ENCODE data around the gene RIT2.

RIT2 gene

DNA sequence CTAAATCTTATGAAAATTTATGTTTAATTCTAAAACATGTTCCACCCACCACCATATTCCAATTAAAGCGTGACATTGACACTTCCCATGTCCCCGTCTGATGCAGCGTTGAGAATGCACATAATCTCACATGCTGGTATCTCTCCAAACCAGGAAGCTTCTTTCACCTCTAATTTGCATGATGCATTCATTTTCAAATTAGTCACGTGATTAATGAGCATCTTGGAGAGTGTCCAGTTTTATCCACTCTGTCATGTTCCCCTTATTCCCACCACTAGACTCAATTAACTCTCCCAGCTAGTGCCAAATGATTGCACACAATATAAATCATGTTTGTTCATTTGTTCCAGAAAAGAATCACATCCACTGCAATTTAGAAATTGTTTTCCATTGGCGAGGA lies 105.8 kb downstream of the RIT2 start:
- DNase-seq: no peak

GRCh38 chr18:43007365-43007764 lies 108.1 kb downstream of the RIT2 start:
- DNase-seq: no peak

DNA sequence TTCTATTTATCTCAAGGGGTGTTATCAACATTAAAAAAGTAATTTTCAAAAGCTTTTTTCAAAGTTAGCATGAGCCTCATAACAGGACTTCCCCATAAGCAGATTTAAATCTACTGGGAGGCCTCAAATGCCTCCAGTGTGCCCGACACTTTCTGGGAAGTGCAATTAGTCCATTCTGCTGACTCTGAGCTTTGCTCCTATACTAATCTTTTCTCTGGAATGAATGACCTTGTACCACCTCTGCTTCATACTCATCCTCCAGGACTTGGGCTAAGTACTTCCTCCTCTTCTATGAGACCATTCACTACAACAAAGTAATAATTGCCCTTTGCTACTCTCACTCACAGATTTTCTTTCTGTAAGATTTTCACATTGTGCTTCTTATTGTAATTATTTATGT lies 111.1 kb downstream of the RIT2 start:
- DNase-seq: no peak

DNA sequence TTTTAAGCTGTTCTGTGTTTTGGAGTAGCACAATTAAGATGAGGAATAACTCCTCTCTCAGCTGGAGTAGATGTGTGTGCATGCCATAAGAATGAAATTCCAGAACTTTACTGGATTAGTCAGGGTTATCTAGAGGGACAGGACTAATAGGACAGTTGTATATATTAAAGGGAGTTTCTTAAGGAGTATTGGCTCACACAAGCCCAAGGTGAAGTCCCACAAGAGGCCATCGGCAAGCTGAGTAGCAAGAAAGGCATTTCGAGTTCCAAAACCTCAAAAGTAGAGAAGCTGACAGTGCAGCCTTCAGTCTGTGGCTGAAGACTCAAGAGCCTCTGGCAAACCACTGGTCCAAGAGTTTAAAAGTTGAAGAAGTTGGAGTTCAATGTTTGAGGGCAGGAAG lies 113.7 kb downstream of the RIT2 start:
- no peak for DNase-seq

DNA sequence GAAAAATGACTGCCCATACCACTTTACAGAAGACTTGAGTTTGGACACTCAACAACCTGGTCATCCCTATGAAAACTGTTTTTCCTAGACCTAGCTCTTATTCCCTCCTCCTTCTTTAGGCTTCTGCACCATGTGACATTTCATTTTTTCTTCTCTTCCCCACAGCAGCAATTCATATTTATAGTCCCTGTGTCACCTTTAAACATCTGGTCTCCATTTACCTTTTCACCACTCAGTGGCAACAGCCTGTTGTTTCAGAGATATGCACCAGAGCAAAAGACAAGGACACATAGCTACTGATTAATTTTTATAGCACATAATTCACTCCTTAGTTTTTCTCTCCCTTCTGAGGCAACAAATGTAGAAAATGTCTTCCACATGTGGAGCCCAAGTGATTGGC lies 118.7 kb downstream of the RIT2 start:
- DNase-seq: no peak

DNA sequence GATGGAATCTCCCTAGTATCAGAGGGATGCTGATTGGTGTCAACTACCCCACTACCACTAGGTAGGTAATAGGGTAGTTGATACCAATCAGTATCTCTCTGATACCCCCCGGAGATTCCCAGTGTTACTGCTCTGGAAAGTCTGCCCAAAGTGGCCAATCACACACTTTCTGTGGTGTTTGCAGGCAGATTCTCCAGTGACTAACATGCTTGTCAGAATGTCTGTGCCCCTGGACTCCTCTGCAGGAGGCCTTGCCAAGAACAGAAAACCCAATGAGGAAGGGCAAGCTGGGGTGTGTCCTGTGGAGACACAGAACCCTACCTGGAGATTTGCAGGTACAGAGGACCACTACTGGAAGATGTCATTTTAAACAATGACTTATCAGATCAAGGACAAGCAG lies 135.1 kb downstream of the RIT2 start:
- DNase-seq: no peak

GRCh38 chr18:42977982-42978637 lies 137.4 kb downstream of the RIT2 start:
- no peak for DNase-seq

DNA sequence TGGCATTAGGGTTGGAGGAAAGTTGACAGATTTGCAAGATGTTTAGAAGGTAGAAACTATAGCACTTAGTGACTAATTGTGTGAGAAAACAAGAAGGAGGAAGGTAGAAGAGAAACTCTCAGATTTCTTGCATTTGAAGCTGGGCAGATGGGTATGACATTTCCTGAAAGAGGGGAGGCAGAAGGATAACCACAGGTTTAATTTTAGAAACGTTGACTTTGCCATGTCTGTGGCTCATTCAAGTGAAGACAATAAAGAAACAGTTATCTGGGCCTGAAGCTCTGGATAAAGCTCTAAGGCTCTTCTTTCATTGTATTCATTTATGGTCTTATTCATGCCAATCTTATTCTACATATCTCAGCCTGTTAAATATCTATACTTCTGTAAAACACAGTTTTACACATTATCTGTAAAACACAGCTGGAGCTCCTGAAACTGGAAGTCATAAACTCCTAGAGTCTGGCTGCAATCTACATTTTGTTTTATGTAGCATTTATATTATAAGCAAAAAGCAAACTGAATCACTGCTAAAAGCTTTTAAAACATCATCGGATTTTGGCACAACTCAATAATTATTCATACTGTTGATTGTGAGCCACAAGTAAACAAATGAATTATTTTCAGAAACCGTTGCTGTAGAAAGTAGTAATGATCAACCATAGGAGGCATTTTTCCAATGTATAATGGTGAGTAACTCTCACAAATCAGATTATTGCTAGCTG lies 138.5 kb downstream of the RIT2 start:
- no peak for DNase-seq

DNA sequence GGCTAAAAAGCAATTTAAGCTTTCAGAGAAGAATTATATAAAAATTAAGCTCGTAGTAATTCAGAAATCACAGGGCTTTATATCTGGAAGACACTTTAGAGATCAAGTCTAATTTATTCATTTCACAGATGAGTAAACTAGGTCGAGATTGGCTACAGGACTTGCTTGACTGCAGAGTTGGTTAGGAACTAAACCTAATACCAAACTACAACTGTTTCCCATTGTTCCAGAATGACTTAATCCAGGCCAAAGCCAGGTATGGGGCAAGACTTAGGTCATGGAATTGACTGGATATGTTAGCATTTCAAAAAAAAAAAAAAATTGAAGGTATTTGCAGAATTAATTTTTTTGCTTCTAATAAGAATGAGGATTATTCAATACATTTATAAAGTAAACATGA lies 146.1 kb downstream of the RIT2 start:
- DNase-seq: no peak

DNA sequence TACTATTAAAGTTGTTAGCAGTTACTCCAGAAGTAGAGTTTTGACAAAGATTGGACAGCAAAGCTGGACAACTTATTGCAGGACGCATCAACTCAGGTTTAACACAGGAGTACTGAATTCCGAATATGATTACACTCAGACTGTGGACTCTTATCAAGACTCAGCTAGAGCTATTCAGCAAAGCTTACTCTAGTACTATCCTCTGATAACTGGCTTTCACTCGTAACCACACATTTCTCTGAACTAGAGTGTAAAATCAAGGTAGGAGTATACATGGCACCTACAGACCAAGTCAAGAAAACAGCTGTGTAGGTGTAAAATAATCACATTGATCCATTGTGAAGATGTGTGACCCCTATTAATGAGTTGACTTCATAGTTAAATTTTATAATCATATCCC lies 154.2 kb downstream of the RIT2 start:
- no peak for DNase-seq

DNA sequence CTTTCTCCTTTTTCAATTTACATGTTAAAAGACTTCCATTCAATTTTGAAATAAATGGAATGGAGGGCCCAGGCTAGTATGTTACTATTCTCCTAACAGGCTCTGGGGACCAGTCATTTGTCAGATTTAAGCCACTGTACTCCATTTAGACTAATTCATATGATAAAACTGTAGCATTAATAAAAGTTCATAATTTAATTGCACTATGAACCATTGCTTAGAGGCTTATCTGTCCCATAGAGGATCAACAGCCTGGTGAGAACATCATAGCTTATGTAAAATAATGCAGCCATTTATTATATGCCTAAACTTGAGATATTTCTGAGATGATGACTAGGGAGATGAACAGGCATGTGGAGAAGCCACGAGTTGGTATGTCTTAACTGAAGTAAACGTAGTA lies 156.0 kb downstream of the RIT2 start:
- DNase-seq: no peak

DNA sequence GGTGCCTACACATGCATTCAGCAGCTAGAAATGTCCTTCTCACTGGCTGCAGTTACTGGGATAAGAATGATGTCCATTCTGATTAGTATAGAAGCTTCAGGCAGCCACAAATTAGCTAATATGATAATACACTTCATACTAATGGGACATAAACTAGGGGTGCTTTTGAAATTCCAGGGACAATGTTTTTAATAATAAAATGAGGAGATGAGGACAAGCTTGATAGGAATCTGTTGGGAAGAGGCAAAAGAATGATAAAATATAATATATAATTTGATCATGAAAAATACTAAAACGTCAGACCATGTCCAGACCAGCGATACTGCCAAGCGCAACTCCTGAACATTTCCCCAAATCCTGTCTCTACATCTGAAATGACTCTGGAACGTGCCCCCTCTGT lies 157.1 kb downstream of the RIT2 start:
- DNase-seq: no peak

- DNase-seq: no peak
Observed at GRCh38 chr18:42956287-42956686, 159.2 kb downstream of the RIT2 start.

DNA sequence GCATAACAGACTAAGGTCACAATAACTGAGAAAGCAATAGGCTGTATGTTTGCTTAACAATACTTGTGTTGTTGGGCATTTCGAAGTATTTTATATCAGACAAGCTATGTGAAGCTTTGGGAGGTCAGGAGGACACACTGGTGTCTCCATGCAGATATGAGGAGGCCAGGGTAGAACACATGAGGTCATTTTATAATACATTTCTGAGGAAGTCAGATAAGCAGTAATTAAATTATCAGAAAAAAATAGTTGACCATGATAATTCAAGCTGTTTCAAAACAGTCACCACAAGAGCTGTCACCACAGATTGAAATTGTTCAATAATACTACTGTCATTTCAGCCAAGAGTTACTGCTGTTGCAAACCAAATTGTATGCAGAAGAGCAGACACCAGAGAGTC lies 160.6 kb downstream of the RIT2 start:
- DNase-seq: no peak

GRCh38 chr18:42953306-42953705 lies 162.2 kb downstream of the RIT2 start:
- no peak for DNase-seq

GRCh38 chr18:42950732-42951131 lies 164.8 kb downstream of the RIT2 start:
- no peak for DNase-seq

- DNase-seq: no peak
Observed at GRCh38 chr18:42948831-42949230, 166.7 kb downstream of the RIT2 start.

DNA sequence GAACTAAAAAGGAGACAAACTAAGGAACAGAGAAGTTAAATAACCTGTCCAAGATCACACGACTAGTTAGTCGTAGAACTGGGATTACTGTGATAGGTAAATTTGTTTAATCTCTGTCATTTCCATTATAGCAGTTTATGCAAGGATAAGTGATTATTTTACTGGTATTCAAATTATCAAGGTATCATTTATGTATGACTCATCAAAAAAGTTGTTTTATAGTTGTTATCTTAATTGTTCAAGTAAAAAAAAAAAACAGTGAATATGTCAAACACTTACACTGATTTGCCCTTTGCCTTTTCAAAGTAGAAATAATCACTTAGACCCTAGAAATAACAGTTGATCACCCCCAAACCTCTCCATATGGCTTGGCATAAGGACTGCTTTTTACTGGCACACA lies 173.6 kb downstream of the RIT2 start:
- DNase-seq: no peak

DNA sequence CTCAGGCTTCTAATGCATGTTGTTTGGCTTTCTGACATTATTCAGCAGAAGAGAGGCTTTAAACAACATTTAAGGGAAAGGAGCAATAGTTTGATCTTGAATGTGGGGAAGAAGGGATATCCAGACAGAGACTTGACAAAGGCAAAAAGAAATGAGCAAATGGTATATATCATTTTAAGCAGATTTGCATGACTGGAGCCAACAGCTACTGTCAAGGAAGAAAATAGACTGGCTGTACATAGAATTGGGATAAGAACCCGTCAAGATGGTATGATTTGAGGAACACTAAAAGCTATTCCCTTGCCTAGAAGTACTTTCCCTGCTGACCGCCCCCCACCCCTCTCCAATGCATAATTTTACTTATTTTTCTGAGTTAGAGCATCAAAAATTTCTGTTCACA lies 174.5 kb downstream of the RIT2 start:
- no peak for DNase-seq

- DNase-seq: no peak
Observed at GRCh38 chr18:42937436-42937835, 178.0 kb downstream of the RIT2 start.

GRCh38 chr18:42936289-42936688 lies 179.2 kb downstream of the RIT2 start:
- DNase-seq: no peak

DNA sequence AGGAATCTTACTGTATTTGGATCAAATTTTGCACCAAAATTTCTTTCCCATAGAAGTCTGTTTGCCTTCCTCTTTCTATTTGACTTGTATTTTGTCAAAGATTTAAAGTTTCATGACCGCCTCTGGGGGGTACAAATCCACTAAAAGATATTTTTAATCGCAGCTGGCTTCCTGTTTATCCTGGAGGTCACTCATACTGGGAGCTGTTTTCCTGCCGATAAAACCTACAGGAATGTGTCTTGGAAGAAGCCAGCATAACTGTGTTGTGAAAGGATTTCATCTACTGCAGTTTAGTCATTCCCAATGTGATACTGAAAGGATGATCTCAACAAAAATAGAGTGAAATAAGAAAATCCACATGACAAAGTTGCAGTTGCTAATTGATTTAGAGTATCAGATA lies 184.0 kb downstream of the RIT2 start:
- no peak for DNase-seq

DNA sequence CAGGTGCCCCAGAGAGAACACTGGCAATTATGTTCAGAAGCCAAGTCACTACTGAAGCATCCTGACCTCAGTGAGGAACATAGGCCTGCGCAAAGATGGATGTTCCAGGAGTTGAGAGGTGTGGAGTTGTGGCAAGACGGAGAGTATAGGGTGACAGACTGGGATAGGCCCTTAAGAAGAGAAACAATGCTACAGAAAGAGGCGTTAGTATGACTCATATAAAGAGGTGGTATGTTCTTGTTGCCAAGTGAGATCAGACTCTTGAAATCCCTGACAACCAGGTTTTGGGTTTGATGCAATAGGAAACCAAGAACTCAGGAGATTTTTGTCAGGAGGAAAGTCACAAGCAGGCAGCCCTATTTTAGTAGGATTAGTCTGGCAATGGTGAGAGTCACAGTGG lies 185.6 kb downstream of the RIT2 start:
- DNase-seq: no peak

DNA sequence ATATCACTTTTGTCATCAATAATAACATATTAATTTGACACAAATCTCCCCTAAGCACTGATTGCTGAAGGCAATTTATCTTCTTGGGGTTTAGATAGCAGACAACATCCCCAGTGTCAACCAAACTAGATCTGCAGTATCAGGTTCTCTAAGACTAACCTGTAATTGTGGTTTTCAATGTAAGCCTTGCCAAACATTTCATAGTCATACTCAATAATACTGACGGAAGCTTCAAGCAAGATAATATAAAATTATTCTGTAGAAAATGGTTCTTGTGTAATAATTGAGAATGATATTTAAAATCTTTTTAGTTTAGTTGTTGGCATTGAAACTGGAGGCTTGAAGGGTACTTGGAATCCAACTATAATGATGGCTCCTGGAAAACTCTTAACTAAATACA lies 186.3 kb downstream of the RIT2 start:
- no peak for DNase-seq

GRCh38 chr18:42925036-42925435 lies 190.4 kb downstream of the RIT2 start:
- no peak for DNase-seq
